Measurements from ENCODE around the gene GMPS. TPM values are rescaled to one million over a fixed set of nuclear protein-coding genes. Genes with fewer than 3 reads are reported as not detected.

The GMPS gene
- total and polyA plus RNA-seq, 4 experiments from 2014 or later = 50.5 to 103 (median 64.1) TPM

GRCh38 chr3:155921486-155921885 lies 51.0 kb downstream of the GMPS start:
- intact Hi-C loops (cut with micrococcal nuclease) = loop anchor here (5.0 kb wide), 1 partner anchor 114 kb away; the partner anchor contains the start of gene C3orf33
- Mint-ChIP-seq H3K4me1 (no peaks in the 10 kb centered on the region), H3K4me3 (no peak overlapping the region), H3K36me3 (peaks cover 52 to 64% of the 10 kb centered on the region in 2 donors), H3K27ac (peak overlapping the region in 1 of 7 donors; percentile 29), H3K27me3 (no peaks in the 10 kb centered on the region), H3K9me3 (no peaks in the 10 kb centered on the region)
- Histone ChIP-seq H3K27ac (ENCODE audit: low read depth, low read length) (no peak overlapping the region), H3K4me3 (ENCODE audit: low read length in 2 of 2) (no peak overlapping the region), H3K4me1 (ENCODE audit: insufficient read depth, low read length) (no peaks in the 10 kb centered on the region), H3K36me3 (ENCODE audit: insufficient read depth, low read length) (peaks cover 26% of the 10 kb centered on the region), H3K27me3 (ENCODE audit: insufficient read depth, low read length) (no peaks in the 10 kb centered on the region), H3K9me3 (ENCODE audit: control insufficient read depth in 1 of 2, low read length in 2 of 2) (no peaks in the 10 kb centered on the region)
- POLR2A ChIA-PET (ENCODE audit: partially characterized antibody) = no interaction called here
- DNase-seq = no peak
- CTCF ChIA-PET (ENCODE audit: partially characterized antibody) = interaction anchor here (1.3 kb wide), 1 partner anchor 116 kb away, joined by 4 read pairs; the partner anchor contains the start of gene C3orf33

- Mint-ChIP-seq H3K4me3 (no peak overlapping the region), H3K27ac (no peak overlapping the region), H3K36me3 (peaks cover 50 to 69% of the 10 kb centered on the region in 2 donors), H3K27me3 (no peaks in the 10 kb centered on the region), H3K4me1 (no peaks in the 10 kb centered on the region), H3K9me3 (no peaks in the 10 kb centered on the region)
- H3K9me3 ChIP-seq (ENCODE audit: control insufficient read depth in 1 of 2, low read length in 2 of 2) = no peaks in the 10 kb centered on the region
- H3K27me3 ChIP-seq (ENCODE audit: insufficient read depth, low read length) = no peaks in the 10 kb centered on the region
- ChIA-PET POLR2A (ENCODE audit: partially characterized antibody) (no interaction called here), CTCF (ENCODE audit: partially characterized antibody) (no interaction called here)
- no peak overlapping the region for H3K27ac ChIP-seq (ENCODE audit: low read depth, low read length)
- no peak for DNase-seq
- intact Hi-C loops (cut with micrococcal nuclease) = no loop called here
- peaks cover 29% of the 10 kb centered on the region for H3K36me3 ChIP-seq (ENCODE audit: insufficient read depth, low read length)
- H3K4me3 ChIP-seq (ENCODE audit: low read length in 2 of 2) = no peak overlapping the region
- H3K4me1 ChIP-seq (ENCODE audit: insufficient read depth, low read length) = no peaks in the 10 kb centered on the region
Measured at GRCh38 chr3:155934230-155934629, 63.8 kb downstream of the GMPS start.

- no peak for DNase-seq
- H3K27me3 ChIP-seq (ENCODE audit: insufficient read depth, low read length) = no peaks in the 10 kb centered on the region
- no peak overlapping the region for H3K4me3 ChIP-seq (ENCODE audit: low read length in 2 of 2)
- Mint-ChIP-seq H3K27me3 (no peaks in the 10 kb centered on the region), H3K4me1 (no peaks in the 10 kb centered on the region), H3K36me3 (peaks cover 52 to 73% of the 10 kb centered on the region in 2 donors), H3K4me3 (no peak overlapping the region), H3K9me3 (no peaks in the 10 kb centered on the region), H3K27ac (no peak overlapping the region)
- ChIA-PET CTCF (ENCODE audit: partially characterized antibody) (interaction anchor here (4.2 kb wide), 1 partner anchor 132 kb away, joined by 18 read pairs; the partner anchor contains the start of gene C3orf33), POLR2A (ENCODE audit: partially characterized antibody) (interaction anchor here (0.5 kb wide), 1 partner anchor 76 kb away, joined by 3 read pairs; no protein-coding TSS in a partner anchor)
- H3K4me1 ChIP-seq (ENCODE audit: insufficient read depth, low read length) = no peaks in the 10 kb centered on the region
- no peak overlapping the region for H3K27ac ChIP-seq (ENCODE audit: low read depth, low read length)
- H3K9me3 ChIP-seq (ENCODE audit: control insufficient read depth in 1 of 2, low read length in 2 of 2) = no peaks in the 10 kb centered on the region
- intact Hi-C loops (cut with micrococcal nuclease) = no loop called here
- H3K36me3 ChIP-seq (ENCODE audit: insufficient read depth, low read length) = peaks cover 34% of the 10 kb centered on the region
Measured at GRCh38 chr3:155938409-155938808, 68.0 kb downstream of the GMPS start.

- POLR2A ChIA-PET (ENCODE audit: partially characterized antibody) = no interaction called here
- intact Hi-C loops (cut with micrococcal nuclease) = no loop called here
- Mint-ChIP-seq H3K27me3 (no peaks in the 10 kb centered on the region), H3K27ac (no peak overlapping the region), H3K9me3 (no peaks in the 10 kb centered on the region), H3K4me1 (no peaks in the 10 kb centered on the region), H3K4me3 (no peak overlapping the region), H3K36me3 (peaks cover 33 to 49% of the 10 kb centered on the region in 2 donors)
- Histone ChIP-seq H3K27me3 (ENCODE audit: insufficient read depth, low read length) (no peaks in the 10 kb centered on the region), H3K27ac (ENCODE audit: low read depth, low read length) (no peak overlapping the region), H3K9me3 (ENCODE audit: control insufficient read depth in 1 of 2, low read length in 2 of 2) (no peaks in the 10 kb centered on the region), H3K4me1 (ENCODE audit: insufficient read depth, low read length) (no peaks in the 10 kb centered on the region), H3K36me3 (ENCODE audit: insufficient read depth, low read length) (peaks cover 21% of the 10 kb centered on the region), H3K4me3 (ENCODE audit: low read length in 2 of 2) (no peak overlapping the region)
- no peak for DNase-seq
- CTCF ChIA-PET (ENCODE audit: partially characterized antibody) = no interaction called here
Measured at GRCh38 chr3:155941354-155941753, 70.9 kb downstream of the GMPS start.

GRCh38 chr3:155944081-155944480 lies 73.6 kb downstream of the GMPS start:
- no peak overlapping the region for H3K4me3 ChIP-seq (ENCODE audit: low read length in 2 of 2)
- no peak overlapping the region for H3K27ac Mint-ChIP-seq
- H3K27me3 ChIP-seq (ENCODE audit: insufficient read depth, low read length) = no peaks in the 10 kb centered on the region
- DNase-seq = no peak
- H3K4me3 Mint-ChIP-seq = no peak overlapping the region
- intact Hi-C loops (cut with micrococcal nuclease) = no loop called here
- H3K27me3 Mint-ChIP-seq = no peaks in the 10 kb centered on the region
- peaks cover 5% of the 10 kb centered on the region for H3K36me3 ChIP-seq (ENCODE audit: insufficient read depth, low read length)
- ChIA-PET CTCF (ENCODE audit: partially characterized antibody) (no interaction called here), POLR2A (ENCODE audit: partially characterized antibody) (no interaction called here)
- no peaks in the 10 kb centered on the region for H3K4me1 Mint-ChIP-seq
- peaks cover 11 to 21% of the 10 kb centered on the region in 2 donors for H3K36me3 Mint-ChIP-seq
- no peaks in the 10 kb centered on the region for H3K9me3 Mint-ChIP-seq
- no peaks in the 10 kb centered on the region for H3K9me3 ChIP-seq (ENCODE audit: control insufficient read depth in 1 of 2, low read length in 2 of 2)
- no peaks in the 10 kb centered on the region for H3K4me1 ChIP-seq (ENCODE audit: insufficient read depth, low read length)
- no peak overlapping the region for H3K27ac ChIP-seq (ENCODE audit: low read depth, low read length)

- H3K9me3 Mint-ChIP-seq = no peaks in the 10 kb centered on the region
Measured at GRCh38 chr3:155946178-155946577, 75.7 kb downstream of the GMPS start.

GRCh38 chr3:155948476-155948875 lies 78.0 kb downstream of the GMPS start:
- CTCF ChIA-PET (ENCODE audit: partially characterized antibody) = interaction anchor here (0.6 to 1.4 kb wide), 2 partner anchors 8 to 142 kb away, joined by 3 read pairs; partner anchors contain the start of gene C3orf33
- intact Hi-C loops (cut with micrococcal nuclease) = no loop called here
- Mint-ChIP-seq H3K27me3 (no peaks in the 10 kb centered on the region), H3K36me3 (peaks cover 0 to 2% of the 10 kb centered on the region in 2 donors), H3K9me3 (no peaks in the 10 kb centered on the region), H3K4me3 (no peak overlapping the region), H3K4me1 (peaks cover 0 to 3% (median 0%) of the 10 kb centered on the region in 4 donors), H3K27ac (no peak overlapping the region)
- POLR2A ChIA-PET (ENCODE audit: partially characterized antibody) = no interaction called here
- Histone ChIP-seq H3K36me3 (ENCODE audit: insufficient read depth, low read length) (no peaks in the 10 kb centered on the region), H3K27ac (ENCODE audit: low read depth, low read length) (no peak overlapping the region), H3K9me3 (ENCODE audit: control insufficient read depth in 1 of 2, low read length in 2 of 2) (no peaks in the 10 kb centered on the region), H3K27me3 (ENCODE audit: insufficient read depth, low read length) (no peaks in the 10 kb centered on the region), H3K4me3 (ENCODE audit: low read length in 2 of 2) (no peak overlapping the region), H3K4me1 (ENCODE audit: insufficient read depth, low read length) (no peaks in the 10 kb centered on the region)
- DNase-seq = no peak

More at GRCh38 chr3:155946178-155946577, 75.7 kb downstream of the GMPS start:
- Histone ChIP-seq H3K4me1 (ENCODE audit: insufficient read depth, low read length) (no peaks in the 10 kb centered on the region), H3K36me3 (ENCODE audit: insufficient read depth, low read length) (no peaks in the 10 kb centered on the region), H3K9me3 (ENCODE audit: control insufficient read depth in 1 of 2, low read length in 2 of 2) (no peaks in the 10 kb centered on the region), H3K4me3 (ENCODE audit: low read length in 2 of 2) (no peak overlapping the region), H3K27ac (ENCODE audit: low read depth, low read length) (no peak overlapping the region), H3K27me3 (ENCODE audit: insufficient read depth, low read length) (no peaks in the 10 kb centered on the region)
- Mint-ChIP-seq H3K4me1 (peaks cover 0 to 3% (median 0%) of the 10 kb centered on the region in 4 donors), H3K4me3 (no peak overlapping the region), H3K27ac (no peak overlapping the region), H3K36me3 (peaks cover 5 to 13% of the 10 kb centered on the region in 2 donors), H3K27me3 (no peaks in the 10 kb centered on the region)
- intact Hi-C loops (cut with micrococcal nuclease) = no loop called here
- ChIA-PET CTCF (ENCODE audit: partially characterized antibody) (no interaction called here), POLR2A (ENCODE audit: partially characterized antibody) (no interaction called here)
- DNase-seq = no peak
